ENCODE results near the gene STARD4.

- no peak for TF ChIP-seq CTCF (IDR thresholded peaks at IDR 0.05)
- TF ChIP-seq POLR2A (IDR thresholded peaks at IDR 0.05), result no peak
Observed at GRCh38 chr5:111486926-111487325, 25.4 kb downstream of the STARD4 start.

All from esophagus squamous epithelium (tissue), 4 donors.